HG02840 (cell line): ENCODE measurements around the gene VPREB3.

Experiments used
- ATAC-seq: cut with Tn5 transposase; IDR thresholded peaks from one replicate; pipeline ENCODE4 v1.9.1; 2021; ENCODE audit warnings: mild to moderate bottlenecking, moderate library complexity, moderate number of reproducible peaks; ENCODE audit not compliant: unreplicated experiment, low FRiP score

The VPREB3 gene

DNA sequence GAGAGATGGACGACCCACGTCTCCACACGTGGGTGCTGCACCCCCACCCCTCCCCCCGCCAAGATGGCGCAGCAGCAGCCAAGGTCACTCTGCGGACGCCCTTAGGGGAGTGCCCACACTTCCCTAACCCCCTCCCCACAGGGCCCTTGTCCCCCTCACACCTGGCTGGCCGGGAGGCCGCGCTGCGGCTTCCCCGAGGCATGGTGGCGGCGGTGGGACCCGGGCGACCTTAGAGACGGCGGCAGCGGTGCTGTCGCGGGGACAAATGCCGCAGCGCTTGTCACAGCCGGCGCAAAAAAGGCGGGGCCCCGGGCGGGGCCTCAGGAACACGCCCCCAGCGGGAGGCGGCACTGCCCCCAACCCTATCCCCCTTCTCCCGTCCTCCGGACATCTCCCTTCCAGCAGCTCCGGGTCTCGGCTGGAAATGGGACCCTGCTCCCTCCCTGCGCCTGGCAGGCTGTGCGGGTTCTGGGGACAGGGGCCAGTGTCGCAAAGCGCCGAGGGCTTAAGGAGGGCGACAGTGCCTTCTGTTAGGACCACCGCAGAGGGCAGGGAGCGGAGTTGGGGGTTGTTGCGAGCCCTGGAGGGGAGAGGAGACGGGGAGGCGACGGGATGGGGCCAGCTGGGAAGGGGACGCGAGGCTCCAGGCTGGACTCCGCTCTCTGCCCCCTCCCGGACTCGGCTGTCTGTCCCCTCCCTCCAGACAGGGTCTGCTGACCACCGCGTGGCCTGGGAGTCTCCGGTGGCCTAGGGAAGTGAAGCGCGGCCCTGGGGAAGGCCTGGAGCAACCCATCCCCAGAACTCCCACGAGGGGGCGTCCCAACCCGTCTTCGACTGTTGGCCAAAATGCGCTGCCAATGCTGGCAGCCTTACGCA is 13.7 kb upstream of the VPREB3 start, which contains the start of gene CHCHD10:
CHCHD10 (minus strand) TSS at position 300 of the 876 bp plus-strand sequence; CDS start at position 202, 98 bp downstream.
- peak; percentile 47 for ATAC-seq

DNA sequence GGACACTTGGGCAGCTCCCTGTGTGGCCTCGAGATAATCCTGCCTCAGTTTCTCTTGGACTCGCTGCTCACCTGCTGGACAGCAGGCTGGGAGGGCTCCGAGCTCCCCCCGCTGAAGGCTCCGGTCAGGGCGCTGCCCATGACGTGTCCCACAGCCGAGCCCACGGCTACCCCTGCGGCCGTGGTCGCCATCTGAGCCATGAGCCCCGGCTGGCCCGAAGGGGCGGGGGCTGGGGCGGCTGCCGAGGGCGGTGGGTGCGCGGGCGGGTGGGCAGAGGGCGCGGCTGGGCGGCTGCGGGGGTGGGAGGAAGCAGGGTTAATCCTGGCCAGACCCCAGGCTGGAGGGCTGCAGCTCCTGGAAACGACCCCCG is 13.1 kb upstream of the VPREB3 start:
- no peak for ATAC-seq

DNA sequence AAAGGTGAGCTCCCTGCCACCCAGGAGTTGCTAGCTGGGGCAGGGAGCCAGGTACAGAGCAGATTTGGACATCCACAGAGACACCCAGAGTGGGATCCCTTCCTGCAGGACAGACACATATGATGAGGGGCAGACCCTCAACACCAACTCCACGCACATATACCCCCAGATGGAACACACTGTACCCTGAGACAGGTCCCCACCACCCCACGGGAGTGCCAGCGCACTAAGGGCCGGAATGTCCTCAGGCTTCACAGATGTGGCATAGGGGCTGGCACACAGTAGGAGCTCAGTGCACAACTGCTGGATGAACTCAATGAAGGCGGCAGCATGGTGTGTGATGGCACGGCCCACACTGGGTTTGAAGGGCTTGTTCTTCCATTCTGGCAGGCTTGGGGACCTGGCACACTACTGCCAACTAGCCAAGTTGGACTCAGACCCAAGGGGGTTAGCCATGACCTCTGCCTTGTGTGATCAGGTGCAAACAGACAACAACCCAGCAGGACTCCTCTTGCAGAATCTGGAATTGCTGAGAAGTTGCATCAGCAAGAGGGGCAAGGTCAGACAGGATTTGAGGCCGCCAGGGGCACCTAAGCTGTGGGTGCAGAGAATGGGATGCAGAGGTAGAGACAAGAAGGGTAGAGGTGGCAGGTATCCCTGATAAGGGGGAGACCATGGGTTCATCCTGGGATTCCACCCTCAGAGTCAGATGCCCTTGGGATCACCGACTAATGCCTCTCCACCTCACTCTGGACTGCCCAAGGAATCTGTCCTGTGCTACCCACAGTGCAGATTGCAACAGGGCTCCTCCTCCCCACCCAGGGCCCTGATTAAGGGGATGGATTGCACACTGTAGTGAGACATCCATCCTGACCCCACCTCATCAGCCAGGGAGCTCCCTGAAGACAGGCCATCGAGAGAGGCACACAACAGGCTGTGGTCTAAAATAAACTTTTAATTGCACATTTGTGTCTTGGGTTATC is 11.0 kb upstream of the VPREB3 start:
- no peak for ATAC-seq

DNA sequence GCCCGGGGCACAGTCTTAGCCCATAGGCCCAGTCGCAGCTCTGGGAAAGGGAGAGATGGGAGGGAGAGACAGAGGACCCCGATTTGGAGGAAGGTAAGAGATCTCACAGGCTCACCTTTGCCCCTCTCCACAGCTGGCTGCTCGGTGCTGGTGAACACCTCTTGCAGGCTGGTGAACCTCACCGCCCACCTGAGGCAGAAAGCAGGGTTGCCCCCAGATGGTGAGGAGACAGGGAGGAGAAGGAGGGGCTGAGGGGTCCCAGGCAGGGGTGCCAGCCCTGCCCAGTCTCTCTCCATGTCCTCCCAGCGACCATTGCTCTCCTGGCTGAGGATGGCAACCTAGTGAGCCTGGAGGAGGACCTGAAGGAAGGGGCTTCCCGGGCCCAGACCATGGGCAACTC is 9.7 kb upstream of the VPREB3 start:
- ATAC-seq: no peak

DNA sequence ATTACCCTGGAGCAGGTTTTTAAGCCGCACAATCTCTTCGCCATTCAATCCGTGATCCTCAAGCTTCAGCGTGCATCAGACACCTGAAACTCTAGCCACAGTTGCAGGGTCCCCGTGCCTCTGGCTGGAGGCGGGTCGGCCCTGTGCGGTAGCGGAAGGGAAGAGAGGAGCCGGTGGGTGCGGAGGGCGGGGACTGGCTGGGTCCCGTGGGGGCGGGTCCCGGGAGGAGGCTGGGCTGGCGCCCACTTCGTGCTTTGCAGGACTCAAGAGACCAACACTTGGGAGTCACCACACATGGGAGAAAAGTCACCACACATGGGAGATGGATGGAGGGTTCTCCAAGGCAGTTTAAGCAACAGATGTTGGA is 9.3 kb upstream of the VPREB3 start:
- no peak for ATAC-seq

DNA sequence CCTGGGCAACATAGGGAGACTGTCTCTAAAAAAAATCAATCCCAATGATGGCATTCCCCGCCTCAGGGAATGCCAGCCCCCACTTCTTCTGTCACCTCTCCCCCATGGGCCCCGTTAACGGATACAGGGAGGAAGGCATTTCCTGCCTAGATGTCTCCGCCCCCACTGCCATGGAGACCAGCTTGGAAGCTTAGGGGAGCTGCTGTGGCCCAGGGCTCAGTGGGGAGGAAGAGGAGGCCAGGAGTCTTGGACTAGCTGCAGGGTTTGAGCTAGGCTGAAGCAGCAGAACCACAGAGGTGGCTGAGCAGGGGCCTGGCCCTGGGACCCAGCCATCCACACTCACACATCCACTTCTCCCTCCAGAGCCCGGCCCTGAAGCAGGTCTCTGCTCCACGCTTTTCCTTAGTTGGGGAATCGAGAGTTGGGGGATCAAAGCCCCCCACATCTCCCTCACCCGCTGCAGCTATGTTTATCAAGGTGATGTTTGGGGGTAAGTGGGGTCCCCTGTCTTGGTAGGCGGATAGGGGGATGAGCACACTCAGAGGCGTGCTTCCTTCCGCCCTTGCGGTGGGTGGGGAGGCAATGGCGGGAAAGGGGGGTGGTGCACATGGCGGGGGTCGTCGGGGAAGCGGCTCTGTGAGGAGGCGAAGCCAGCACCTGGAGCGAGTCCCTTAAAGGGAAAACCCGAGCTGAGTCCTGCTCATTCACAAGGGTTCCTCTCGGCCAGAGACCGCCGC is 8.8 kb upstream of the VPREB3 start, which contains the start of gene C22orf15:
C22orf15 (plus strand) TSS at position 149 of the 737 bp plus-strand sequence; CDS start at position 466, 317 bp downstream.
- ATAC-seq: no peak

DNA sequence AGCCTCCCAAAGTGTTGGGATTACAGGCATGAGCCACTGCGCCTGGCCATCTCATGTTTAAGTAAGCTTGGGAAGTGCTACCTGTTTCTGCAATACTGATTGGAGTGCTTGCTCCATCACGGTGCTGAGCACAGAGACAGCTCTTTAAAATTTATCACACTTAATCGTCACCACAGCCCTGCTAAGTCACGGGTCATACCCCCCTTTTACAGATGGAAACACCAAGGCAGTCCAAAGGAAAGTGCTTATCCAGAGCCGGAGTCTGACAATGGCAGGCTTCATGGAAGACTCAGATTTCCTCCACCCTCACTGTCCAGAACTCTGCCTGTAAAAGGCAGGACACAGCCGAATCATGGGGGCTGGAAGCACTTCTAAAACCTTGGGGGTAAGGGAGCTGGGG is 5.8 kb upstream of the VPREB3 start:
- ATAC-seq: no peak

DNA sequence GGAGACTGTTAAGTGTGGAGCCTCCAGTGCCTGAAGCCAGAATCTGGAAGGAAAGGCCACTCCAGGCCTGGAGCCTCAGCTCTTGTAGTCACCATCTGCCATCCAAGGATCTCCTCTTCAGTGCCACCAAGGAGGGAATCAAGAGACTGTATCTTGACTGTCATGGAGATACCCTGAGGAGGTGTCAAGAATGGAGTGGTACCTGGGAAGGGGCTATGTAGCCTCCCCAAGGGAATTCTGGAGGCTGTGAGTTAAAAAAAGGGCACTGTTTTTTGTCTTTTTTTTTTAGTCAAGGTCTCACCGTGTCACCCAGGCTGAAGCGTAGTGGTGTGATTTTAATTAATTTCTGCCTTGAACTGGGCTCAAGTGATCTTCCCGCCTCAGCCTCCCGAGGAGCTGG is 5.3 kb upstream of the VPREB3 start:
- no peak for ATAC-seq

DNA sequence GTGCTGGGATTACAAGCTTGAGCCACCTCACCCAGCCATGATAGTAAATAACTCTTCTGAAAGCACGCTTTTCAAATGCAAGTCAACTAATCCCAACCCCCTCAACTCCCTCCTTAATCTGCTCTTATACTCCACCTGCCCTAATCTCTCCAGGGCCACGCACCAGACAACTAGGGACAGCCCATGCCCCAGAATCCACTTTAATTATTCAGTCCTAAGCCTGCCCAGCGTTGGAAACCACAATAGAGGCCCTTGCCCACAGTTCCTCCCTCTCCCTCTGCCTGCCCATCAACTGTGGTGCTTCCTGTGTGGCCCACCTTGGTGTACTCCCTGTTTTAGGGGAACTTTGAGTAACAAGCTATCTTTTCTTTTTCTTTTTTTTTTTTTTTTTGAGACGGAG is 2.7 kb upstream of the VPREB3 start:
- ATAC-seq: no peak

DNA sequence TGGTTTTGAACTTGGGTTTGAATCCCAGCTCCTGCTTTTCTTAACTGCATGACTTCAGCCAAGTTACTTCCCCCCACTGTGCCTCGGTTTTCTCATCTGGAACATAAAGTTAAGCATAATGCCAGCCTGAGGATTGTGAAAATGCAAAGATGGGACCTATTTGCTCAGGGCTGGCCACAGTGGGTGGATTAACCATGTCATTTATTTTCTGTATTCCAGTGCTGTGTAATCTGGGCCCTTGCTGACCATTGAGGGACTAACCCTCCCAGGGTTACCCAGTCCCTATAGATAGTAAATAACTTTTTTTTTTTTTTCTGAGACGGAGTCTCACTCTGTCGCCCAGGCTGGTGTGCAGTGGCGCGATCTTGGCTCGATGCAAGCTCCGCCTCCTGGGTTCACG is 1.5 kb upstream of the VPREB3 start:
- no peak for ATAC-seq

DNA sequence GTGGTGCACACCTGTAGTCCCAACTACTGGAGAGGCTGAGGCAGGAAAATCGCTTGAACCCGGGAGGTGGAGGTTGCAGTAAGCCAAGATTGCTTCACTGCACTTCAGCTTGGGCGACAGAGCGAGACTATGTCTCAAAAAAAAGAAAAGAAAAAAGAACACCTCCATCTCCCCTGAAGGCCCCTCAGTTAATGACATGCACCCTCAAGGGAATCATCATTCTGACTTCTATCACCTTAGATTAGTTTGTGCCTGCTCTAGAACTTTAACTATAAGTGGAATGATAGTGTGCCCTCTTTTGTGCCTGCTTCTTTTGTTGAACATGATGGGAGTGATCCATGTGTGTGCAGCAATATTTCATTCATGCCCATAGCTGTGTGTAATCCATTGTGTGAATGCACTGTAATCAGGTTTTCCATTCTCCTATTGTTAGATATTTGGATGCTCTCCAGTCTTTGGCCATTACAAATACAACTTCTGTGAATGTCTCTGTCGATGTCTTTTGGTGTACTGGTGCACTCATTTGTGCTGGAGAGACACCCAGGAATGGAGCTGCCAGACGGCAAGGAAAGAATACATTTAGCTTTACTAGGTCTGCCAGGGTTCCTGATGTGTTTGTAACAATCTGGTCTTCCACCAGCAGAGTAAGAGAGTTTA is 883 bp upstream of the VPREB3 start:
- no peak for ATAC-seq

DNA sequence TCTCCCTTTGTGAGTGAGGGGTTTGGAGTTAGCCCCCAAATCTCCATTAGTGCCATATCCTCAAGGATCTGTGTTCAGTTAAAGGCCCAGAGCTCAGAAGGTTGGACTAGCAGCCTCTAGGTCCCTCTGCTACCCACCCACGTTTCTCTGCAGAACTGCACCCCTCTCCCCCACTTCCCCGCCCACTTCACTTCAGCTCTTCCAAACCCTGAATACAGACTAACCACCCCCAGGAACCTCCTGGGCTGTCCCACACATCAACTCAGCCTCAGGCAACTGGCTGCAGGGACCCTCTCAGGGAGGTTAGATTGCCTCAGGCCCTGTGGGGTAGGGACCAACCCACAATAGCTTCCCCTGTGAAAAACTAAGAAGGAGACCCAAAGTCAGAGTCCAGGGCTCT is 840 bp downstream of the VPREB3 start:
- no peak for ATAC-seq

DNA sequence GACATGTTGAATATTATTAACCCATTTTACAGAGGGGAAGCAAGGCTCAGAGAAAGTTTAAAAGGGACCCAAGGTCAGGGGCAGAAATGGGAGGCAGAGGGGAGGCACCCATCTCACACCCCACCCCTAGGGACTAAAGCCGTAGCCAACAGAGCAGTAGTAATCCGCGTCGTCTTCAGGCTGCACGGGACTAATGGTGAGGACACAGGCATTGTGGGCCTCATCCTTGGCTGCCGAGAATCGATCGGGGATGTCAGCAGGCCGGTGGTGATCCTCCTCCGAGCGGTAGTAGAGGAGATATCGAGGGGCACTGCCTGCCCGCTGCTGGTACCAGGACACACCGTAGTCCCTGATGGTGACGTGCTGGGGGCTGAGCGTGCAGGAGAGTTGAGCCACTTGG is 1.5 kb downstream of the VPREB3 start:
- no peak for ATAC-seq

DNA sequence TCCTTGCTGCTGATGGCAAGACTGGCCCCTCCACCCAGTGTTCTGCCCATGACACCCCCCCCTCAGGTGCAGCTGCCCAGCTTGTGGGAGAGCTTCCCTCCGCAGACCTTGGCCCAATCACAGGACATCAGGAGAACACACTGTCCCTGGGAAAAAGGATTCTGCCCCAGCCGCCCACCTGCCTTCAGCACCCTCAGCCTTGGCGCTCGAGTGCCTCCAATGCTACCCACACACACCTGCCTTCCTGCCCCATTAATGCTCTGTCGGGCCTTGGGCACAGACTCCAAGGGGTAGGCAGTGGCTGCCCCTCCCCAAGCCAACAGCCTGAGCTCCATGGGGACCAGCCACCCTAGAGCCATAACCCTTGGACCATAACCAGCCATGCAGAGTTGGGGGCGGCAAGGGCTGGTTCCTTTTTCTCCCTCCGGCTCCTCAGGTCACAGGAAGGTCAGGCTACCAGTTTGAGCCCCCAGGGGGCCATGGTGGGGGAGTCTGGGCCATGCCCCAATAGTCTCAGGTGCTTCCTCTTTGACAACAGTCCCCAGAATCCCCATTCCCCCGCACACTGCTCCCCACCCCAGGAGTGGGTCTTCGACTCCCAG is 2.0 kb downstream of the VPREB3 start:
- ATAC-seq: no peak

DNA sequence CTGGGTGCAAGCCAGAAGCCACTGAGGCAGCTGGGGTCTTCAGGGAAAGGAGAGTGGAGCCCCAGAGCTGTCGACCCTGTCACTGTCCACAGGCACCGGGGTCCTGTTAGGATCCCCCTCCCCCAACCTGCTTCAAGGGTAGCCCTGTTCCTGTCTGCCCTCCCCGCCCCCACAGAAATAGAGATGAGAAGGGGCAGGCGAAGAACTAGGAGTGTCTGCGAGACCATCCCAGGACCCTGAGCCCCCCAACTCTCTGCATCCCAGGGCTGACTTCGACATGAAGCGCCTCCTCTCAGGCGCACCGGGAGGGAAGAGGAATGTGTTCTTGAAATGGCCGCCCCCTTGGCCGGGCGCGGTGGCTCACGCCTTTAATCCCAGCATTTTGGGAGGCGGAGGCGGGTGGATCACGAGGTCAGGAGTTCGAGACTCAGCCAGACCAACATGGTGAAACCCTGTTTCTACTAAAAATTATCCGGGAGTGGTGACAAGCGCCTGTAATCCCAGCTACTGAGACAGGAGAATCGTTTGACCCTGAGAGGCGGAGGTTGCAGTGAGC is 2.7 kb downstream of the VPREB3 start:
- peak; percentile 10 for ATAC-seq

DNA sequence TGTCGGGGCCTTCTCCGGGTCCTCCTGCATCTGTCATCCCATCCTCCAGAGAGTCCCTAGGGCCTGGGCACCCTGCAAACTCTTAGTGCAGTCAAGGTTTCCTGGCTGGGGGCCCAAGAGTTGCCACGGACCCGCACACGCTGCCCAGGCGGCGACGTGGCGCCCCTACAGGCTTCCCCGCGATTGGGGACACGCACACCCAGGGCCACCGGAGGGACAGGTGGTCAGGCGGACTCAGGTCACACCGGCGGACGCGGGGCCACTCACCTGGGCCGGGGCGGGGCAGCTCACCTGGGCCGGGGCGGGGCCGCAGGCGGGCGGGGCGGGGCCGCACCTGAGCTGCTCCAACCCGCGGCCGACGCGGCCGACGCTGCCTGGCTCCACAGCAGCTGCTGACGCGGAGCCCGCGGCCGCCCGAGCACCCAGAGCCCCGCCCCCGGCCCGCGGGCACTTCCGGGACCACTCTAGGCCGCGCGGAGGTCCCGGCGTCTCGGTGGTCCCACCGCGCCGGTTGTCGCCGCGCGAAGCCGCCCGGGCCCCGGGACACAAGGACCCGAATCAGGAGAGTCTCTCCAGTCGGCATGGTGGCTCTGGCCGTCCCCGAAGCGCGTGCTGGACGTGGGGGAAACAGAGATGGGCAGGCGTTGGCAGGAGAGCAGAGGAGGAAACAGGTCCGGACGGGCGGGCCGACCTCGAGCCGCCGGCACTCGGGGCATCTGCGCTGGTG is 3.3 kb downstream of the VPREB3 start, which contains the start of gene ZNF70:
ZNF70 (minus strand) TSS at position 399 of the 727 bp plus-strand sequence. CDS start 5,972 bp downstream, outside the sequence.
- peak; percentile 53 for ATAC-seq

DNA sequence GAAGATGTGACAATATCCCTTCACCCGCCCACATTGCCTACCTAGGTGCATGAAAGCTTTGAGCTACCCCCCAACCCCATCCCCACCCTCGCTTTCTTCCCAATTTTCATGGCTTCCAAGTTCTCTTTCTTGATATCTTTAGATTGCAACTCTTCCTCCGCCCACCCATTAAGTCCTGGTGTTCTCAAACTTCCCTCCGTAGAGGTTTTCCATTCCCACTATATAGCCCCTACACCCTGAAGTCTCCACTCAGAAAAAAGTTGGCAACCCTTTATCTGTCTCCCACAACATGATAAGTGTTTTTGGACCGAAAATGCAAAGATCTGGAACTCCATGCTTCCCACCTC is 3.9 kb downstream of the VPREB3 start:
- ATAC-seq: no peak

DNA sequence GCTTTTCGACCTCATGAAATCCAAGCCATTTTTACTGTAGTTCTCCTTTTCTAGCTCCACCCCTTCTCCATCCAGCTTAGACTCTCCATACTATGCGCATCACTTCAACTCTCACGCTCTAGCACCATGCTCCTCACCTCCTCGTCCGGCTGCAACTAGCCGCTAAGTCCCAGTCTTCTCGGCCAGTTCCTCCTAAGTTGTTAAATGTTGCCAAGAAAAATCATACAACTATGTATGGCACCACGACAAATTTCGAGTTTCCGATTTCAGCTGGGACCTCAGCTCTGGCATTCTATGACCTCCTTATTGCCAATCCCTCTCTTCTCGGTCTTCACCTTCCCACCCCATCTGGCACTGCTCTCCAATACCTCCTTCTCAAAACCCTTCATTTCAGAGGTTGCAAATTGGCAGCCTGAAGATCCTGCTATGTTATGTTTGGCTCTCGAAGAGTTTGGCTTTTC is 4.4 kb downstream of the VPREB3 start:
- no peak for ATAC-seq
